ENCODE results near the gene SCOC. TPM values are rescaled to one million over a fixed set of nuclear protein-coding genes. Genes with fewer than 3 reads are reported as not detected.

SCOC gene
- total RNA-seq, 2 experiments from 2014 or later: 22.3 to 26.6 TPM

Other genes starting within 250 kb of the SCOC start
- gene MAML3, start 219.5 kb upstream of the SCOC start, total RNA-seq: 1 to 10 TPM; 1.8 to 4.3 TPM
- under 1 TPM in 1 of 2 experiments, not detected in 1; 0.15 TPM for gene CLGN, start 54.0 kb downstream of the SCOC start, total RNA-seq
- gene MGAT4D, start 124.6 kb downstream of the SCOC start, total RNA-seq: not detected
- 10 to 100 TPM; 12.7 to 15.1 TPM for gene ELMOD2, start 150.5 kb downstream of the SCOC start, total RNA-seq
- gene UCP1, start 195.3 kb downstream of the SCOC start, total RNA-seq: not detected

All from activated CD8-positive, alpha-beta memory T cell treated with anti-CD3 and anti-CD28 coated beads, Interleukin-2, amount 10 ng/mL, durations not matched to agents 7 days and 5 days (primary cell).